ENCODE measurements around the gene GLIPR1L1. TPM values are rescaled to one million over a fixed set of nuclear protein-coding genes. Genes with fewer than 3 reads are reported as not detected.

GLIPR1L1 gene
- total and polyA plus RNA-seq, 2 of the 8 experiments (the other 6 are each of a cell fraction or from before 2014, with no cell fraction given): 1.2 to 1.7 TPM

GRCh38 chr12:75322464-75322863 lies 12.0 kb upstream of the GLIPR1L1 start:
- Histone ChIP-seq H3K9ac (replicated peaks in 1 of 4; ENCODE audit: extremely low read depth in 1 of 4, low read depth in 3 of 4, low read length in 3 of 4) (no peak overlapping the region), H2BK12ac (ENCODE audit: low read depth, low read length) (no peak overlapping the region), H3K79me1 (ENCODE audit: low read depth, low read length) (no peaks in the 10 kb centered on the region), H4K91ac (replicated peaks; ENCODE audit: insufficient read length, low read length) (no peak overlapping the region), H3K23me2 (ENCODE audit: low read depth, low read length) (no peaks in the 10 kb centered on the region), H2BK15ac (ENCODE audit: low read length) (no peak overlapping the region), H4K5ac (ENCODE audit: insufficient read length, low read depth, low read length) (no peak overlapping the region), H4K20me1 (replicated peaks in 1 of 2; ENCODE audit: control insufficient read depth in 1 of 2, insufficient read depth in 2 of 2, low read length in 2 of 2) (no peaks in the 10 kb centered on the region), H3K4me1 (replicated peaks in 1 of 4; ENCODE audit: control insufficient read depth in 3 of 4, insufficient read depth in 4 of 4, low read length in 3 of 4) (no peaks in the 10 kb centered on the region), H2BK120ac (replicated peaks; ENCODE audit: low read depth, low read length) (no peak overlapping the region), H3K9me3 (ENCODE audit: insufficient read depth in 2 of 2, low read depth in 1 of 2, low read length in 1 of 2) (no peaks in the 10 kb centered on the region), H2AK5ac (ENCODE audit: low read depth, low read length) (no peak overlapping the region), H2BK5ac (ENCODE audit: low read depth, low read length) (no peak overlapping the region), H3K14ac (ENCODE audit: insufficient read length) (no peak overlapping the region), H3K36me3 (ENCODE audit: control insufficient read depth in 2 of 4, insufficient read depth in 4 of 4, low read length in 3 of 4) (no peaks in the 10 kb centered on the region), H3K79me2 (ENCODE audit: control insufficient read depth in 1 of 2, insufficient read depth in 2 of 2, low read length in 2 of 2) (no peaks in the 10 kb centered on the region), H2AFZ (ENCODE audit: low read length) (no peak overlapping the region), H3K4me3 (ENCODE audit: extremely low read depth in 1 of 4, insufficient read depth in 2 of 4, low read depth in 3 of 4, low read length in 4 of 4) (no peak overlapping the region), H3K27ac (ENCODE audit: low read depth, low read length) (no peak overlapping the region), H3K27me3 (replicated peaks in 1 of 4; ENCODE audit: control insufficient read depth in 3 of 4, extremely low read depth in 1 of 4, insufficient read depth in 3 of 4, low read length in 3 of 4) (no peaks in the 10 kb centered on the region), H3K18ac (ENCODE audit: extremely low read depth, low read length) (no peak overlapping the region), H3K56ac (replicated peaks; ENCODE audit: insufficient read length, low read depth, low read length) (no peak overlapping the region), H3K4me2 (ENCODE audit: insufficient read depth in 1 of 2, low read depth in 2 of 2, low read length in 2 of 2) (no peak overlapping the region), H3K23ac (ENCODE audit: insufficient read length) (no peak overlapping the region), H4K8ac (ENCODE audit: extremely low read depth, insufficient read depth, low read length) (no peak overlapping the region), H2BK20ac (ENCODE audit: low read length) (no peak overlapping the region), H3K4ac (replicated peaks; ENCODE audit: insufficient read length, low read depth, low read length) (no peak overlapping the region)
- FAIRE-seq: no peak
- ChIA-PET POLR2A (ENCODE audit: partially characterized antibody) (no interaction called here), CTCF (ENCODE audit: partially characterized antibody) (no interaction called here)
- 8% methylated on average over 1 of the region's 1 CpG; no CpG with 5 or more reads in 1 of the 2 experiments for WGBS, 2 experiments (ENCODE audit: extremely low coverage in 1 of 2, insufficient coverage in 1 of 2, insufficient read length in 1 of 2, insufficient replicate concordance in 2 of 2, low coverage in 1 of 2, low lambda C conversion rate in 2 of 2, missing lambda C conversion rate in 1 of 2)
- DNase-seq (ENCODE audit: low read depth in 1 of 2, low spot score in 2 of 2): no peak
- TF ChIP-seq JUN (IDR thresholded peaks at IDR 0.05; ENCODE audit: low read depth, low read length) (no peak), CEBPB (IDR thresholded peaks at IDR 0.05; ENCODE audit: low read depth, low read length) (no peak)
